ENCODE measurements around the gene FYB2.

The FYB2 gene

GRCh38 chr1:56774067-56774609, 45.1 kb downstream of the FYB2 start:
- no peak overlapping the region for H3K4me3 ChIP-seq (ENCODE audit: low read depth, low read length)
- no peak for TF ChIP-seq CTCF (IDR thresholded peaks at IDR 0.05; ENCODE audit: low read depth, low read length, missing control alignments)
- DNase-seq (ENCODE audit: low read depth): no peak

GRCh38 chr1:56773341-56774066, 45.7 kb downstream of the FYB2 start:
- no peak for DNase-seq (ENCODE audit: low read depth)
- no peak overlapping the region for H3K4me3 ChIP-seq (ENCODE audit: low read depth, low read length)
- no peak for TF ChIP-seq CTCF (IDR thresholded peaks at IDR 0.05; ENCODE audit: low read depth, low read length, missing control alignments)

GRCh38 chr1:56771717-56772116, 47.5 kb downstream of the FYB2 start:
- H3K4me3 ChIP-seq (ENCODE audit: low read depth, low read length): no peak overlapping the region
- no peak for TF ChIP-seq CTCF (IDR thresholded peaks at IDR 0.05; ENCODE audit: low read depth, low read length, missing control alignments)
- DNase-seq (ENCODE audit: low read depth): no peak

- no peak for TF ChIP-seq CTCF (IDR thresholded peaks at IDR 0.05; ENCODE audit: low read depth, low read length, missing control alignments)
- H3K4me3 ChIP-seq (ENCODE audit: low read depth, low read length): no peak overlapping the region
- no peak for DNase-seq (ENCODE audit: low read depth)
These were observed 60.4 kb downstream of the FYB2 start for GRCh38 chr1:56758794-56759193.

- DNase-seq (ENCODE audit: low read depth): no peak
- TF ChIP-seq CTCF (IDR thresholded peaks at IDR 0.05; ENCODE audit: low read depth, low read length, missing control alignments): no peak
- no peak overlapping the region for H3K4me3 ChIP-seq (ENCODE audit: low read depth, low read length)
These were observed 61.1 kb downstream of the FYB2 start for GRCh38 chr1:56758135-56758534.

GRCh38 chr1:56755911-56756310, 63.3 kb downstream of the FYB2 start:
- no peak overlapping the region for H3K4me3 ChIP-seq (ENCODE audit: low read depth, low read length)
- DNase-seq (ENCODE audit: low read depth): no peak
- no peak for TF ChIP-seq CTCF (IDR thresholded peaks at IDR 0.05; ENCODE audit: low read depth, low read length, missing control alignments)
